AG04450 (cell line): ENCODE results near the gene COL8A2. TPM values are rescaled to one million over a fixed set of nuclear protein-coding genes. Genes with fewer than 3 reads are reported as not detected.

Source experiments
- CTCF ChIA-PET: fragments of 300-600, 350-600 bp; formaldehyde crosslinking; extraction: SDS; loops from one replicate; lab custom pipeline; 2022; ENCODE audit warnings: antibody characterized with exemption, inconsistent platforms; lab: Charles Lee
- POLR2A ChIA-PET: fragments of 350-600 bp; formaldehyde crosslinking; extraction: SDS; loops from one replicate; lab custom pipeline; 2021; ENCODE audit warnings: antibody characterized with exemption, inconsistent platforms; lab: Yijun Ruan, JAX
- DNase-seq: peaks from one replicate; pipeline ENCODE4 v3.0.0-alpha.2; 2011; ENCODE audit warnings: low read depth, low spot score
- H3K27ac ChIP-seq: one replicate; pipeline ENCODE4 v1.5.1; 2012; ENCODE audit warnings: low read depth, low read length, control low read depth
- H3K27me3 ChIP-seq: one replicate; pipeline ENCODE4 v1.6.0; 2012; ENCODE audit warnings: low read length; ENCODE audit not compliant: control insufficient read depth, insufficient read depth
- H3K4me3 ChIP-seq: 2 replicates; pipeline ENCODE4 v1.5.1; 2011; ENCODE audit warnings: mild to moderate bottlenecking, low read depth, low read length, control low read depth
- H3K9me3 ChIP-seq: 2 replicates; pipeline ENCODE4 v1.5.1; 2012; ENCODE audit warnings: low read length; ENCODE audit not compliant: control insufficient read depth, insufficient read depth
- polyA plus RNA-seq: library from polyadenylated mRNA; depleted of rRNA; stranded (reverse); fragments of >200 nt; gene quantifications from 2 replicates; pipeline ENCODE4 v1.2.3, GENCODE V29; 2011
- TF ChIP-seq, protein P1 (sequence below): IDR thresholded peaks from 2 replicates; pipeline ENCODE4 v1.5.1; 2011; ENCODE audit warnings: low read depth, low read length, control low read depth, inconsistent platforms

COL8A2 gene
- polyA plus RNA-seq, 1 experiment = 1.5 TPM

DNA sequence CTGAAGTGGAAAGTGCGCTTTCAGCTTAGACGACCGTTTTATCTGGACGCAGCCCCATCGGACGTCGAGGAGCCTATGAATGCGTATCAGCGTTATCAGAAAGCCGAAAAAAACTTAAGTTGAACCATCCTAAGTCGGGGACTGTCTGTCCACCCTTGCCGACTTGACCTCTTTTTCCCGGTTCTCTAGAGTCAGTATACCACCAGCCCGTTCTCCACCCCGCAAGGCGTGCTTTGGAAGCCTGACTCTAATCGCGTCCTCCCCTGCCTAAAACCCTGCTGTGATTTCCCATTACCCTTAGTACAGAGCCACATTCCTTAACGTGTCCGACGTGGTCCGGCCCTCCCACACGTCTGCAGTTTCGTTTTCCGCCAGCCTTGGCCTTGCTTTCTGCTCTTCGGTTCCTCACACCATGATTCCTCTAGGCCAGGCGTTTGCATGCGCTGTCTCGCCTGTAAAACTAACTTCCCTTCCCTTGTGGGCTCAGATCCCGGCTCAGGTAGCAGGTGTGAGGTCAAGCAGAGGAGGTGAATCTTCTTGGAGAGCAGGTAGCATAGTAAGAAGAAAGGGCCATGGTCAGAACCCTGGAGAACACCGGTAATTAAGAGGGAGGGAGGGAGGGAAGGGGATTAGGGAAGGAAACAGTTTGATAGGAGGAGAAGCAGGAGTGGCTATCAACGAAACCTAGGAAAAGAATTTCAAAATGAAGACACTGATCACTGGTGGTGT lies 35.5 kb downstream of the COL8A2 start:
- POLR2A ChIA-PET = interaction anchor here (0.6 kb wide), 1 partner anchor 20 kb away, joined by 3 read pairs; no protein-coding TSS in a partner anchor
- CTCF ChIA-PET = interaction anchor here (0.7 to 1.5 kb wide), 2 partner anchors 45 to 196 kb away, joined by 3 to 4 read pairs; no protein-coding TSS in a partner anchor
- Histone ChIP-seq H3K9me3 (no peaks in the 10 kb centered on the region; the same call in 1 of the 2 replicates), H3K4me3 (peak overlapping the region; percentile 88), H3K27ac (peak overlapping the region; percentile 68), H3K27me3 (no peaks in the 10 kb centered on the region)
- peak; percentile 13 for DNase-seq
- TF ChIP-seq, protein P1, sequence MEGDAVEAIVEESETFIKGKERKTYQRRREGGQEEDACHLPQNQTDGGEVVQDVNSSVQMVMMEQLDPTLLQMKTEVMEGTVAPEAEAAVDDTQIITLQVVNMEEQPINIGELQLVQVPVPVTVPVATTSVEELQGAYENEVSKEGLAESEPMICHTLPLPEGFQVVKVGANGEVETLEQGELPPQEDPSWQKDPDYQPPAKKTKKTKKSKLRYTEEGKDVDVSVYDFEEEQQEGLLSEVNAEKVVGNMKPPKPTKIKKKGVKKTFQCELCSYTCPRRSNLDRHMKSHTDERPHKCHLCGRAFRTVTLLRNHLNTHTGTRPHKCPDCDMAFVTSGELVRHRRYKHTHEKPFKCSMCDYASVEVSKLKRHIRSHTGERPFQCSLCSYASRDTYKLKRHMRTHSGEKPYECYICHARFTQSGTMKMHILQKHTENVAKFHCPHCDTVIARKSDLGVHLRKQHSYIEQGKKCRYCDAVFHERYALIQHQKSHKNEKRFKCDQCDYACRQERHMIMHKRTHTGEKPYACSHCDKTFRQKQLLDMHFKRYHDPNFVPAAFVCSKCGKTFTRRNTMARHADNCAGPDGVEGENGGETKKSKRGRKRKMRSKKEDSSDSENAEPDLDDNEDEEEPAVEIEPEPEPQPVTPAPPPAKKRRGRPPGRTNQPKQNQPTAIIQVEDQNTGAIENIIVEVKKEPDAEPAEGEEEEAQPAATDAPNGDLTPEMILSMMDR = no peak

GRCh38 chr1:36088577-36089392 lies 36.2 kb downstream of the COL8A2 start, which contains the start of gene ADPRS:
TSS of gene ADPRS (plus strand) at chr1:36088892. CDS start at chr1:36088905, 13 bp downstream.
- H3K4me3 ChIP-seq = peak within 1 kb of the TSS; percentile 88
- H3K27ac ChIP-seq = peak within 1 kb of the TSS; percentile 68
- H3K9me3 ChIP-seq = no peaks in the 10 kb centered on the region
- POLR2A ChIA-PET = interaction anchor here (0.6 kb wide), 1 partner anchor 21 kb away, joined by 3 read pairs; no protein-coding TSS in a partner anchor
- CTCF ChIA-PET = interaction anchor here (0.7 to 1.5 kb wide), 2 partner anchors 46 to 197 kb away, joined by 3 to 4 read pairs; no protein-coding TSS in a partner anchor
- DNase-seq = peak; percentile 72
- no peaks in the 10 kb centered on the region for H3K27me3 ChIP-seq
- TF ChIP-seq, protein P1 = peak; percentile 90

GRCh38 chr1:36088265-36088576 lies 36.8 kb downstream of the COL8A2 start:
- no peak for DNase-seq
- TF ChIP-seq, protein P1 = no peak
- peak overlapping the region; percentile 59 for H3K4me3 ChIP-seq
- no peaks in the 10 kb centered on the region for H3K27me3 ChIP-seq
- ChIA-PET CTCF (no interaction called here), POLR2A (no interaction called here)
- H3K27ac ChIP-seq = peak overlapping the region; percentile 11
- no peaks in the 10 kb centered on the region for H3K9me3 ChIP-seq

- Histone ChIP-seq H3K9me3 (no peaks in the 10 kb centered on the region), H3K27ac (no peak overlapping the region), H3K27me3 (no peaks in the 10 kb centered on the region), H3K4me3 (no peak overlapping the region)
- no peak for DNase-seq
- TF ChIP-seq, protein P1 = no peak
- ChIA-PET CTCF (interaction anchor here (1.1 kb wide), 1 partner anchor 15 kb away, joined by 4 read pairs; no protein-coding TSS in a partner anchor), POLR2A (no interaction called here)
Observed at GRCh38 chr1:36087233-36088123, 37.5 kb downstream of the COL8A2 start.
